GM13976 (cell line): ENCODE data around the gene SRPK1.

Experiments
- DNase-seq: peaks from one replicate; pipeline ENCODE4 v3.0.0; 2012; ENCODE audit warnings: low spot score
- CTCF ChIP-seq: IDR thresholded peaks from 2 replicates; pipeline ENCODE4 v1.5.1; 2012; ENCODE audit warnings: borderline replicate concordance, mild to moderate bottlenecking; ENCODE audit not compliant: insufficient read depth; ENCODE audit errors: extremely low read depth, missing control alignments, control extremely low read depth
- in situ Hi-C: fragments of 300-500 bp; cut with MboI; formaldehyde crosslinking; loops from one replicate; pipeline ENCODE4 v1.12.0; 2022; ENCODE audit warnings: low sequenced_read_pairs, mixed read lengths, inconsistent platforms; ENCODE audit not compliant: unreplicated experiment

SRPK1 gene

GRCh38 chr6:35907750-35908149 lies 13.1 kb downstream of the SRPK1 start:
- TF ChIP-seq CTCF, result no peak
- DNase-seq, result no peak

GRCh38 chr6:35906499-35906846 lies 14.4 kb downstream of the SRPK1 start:
- DNase-seq, result no peak
- TF ChIP-seq CTCF, result no peak
- in situ Hi-C loops, result no loop called here

More at GRCh38 chr6:35907750-35908149, 13.1 kb downstream of the SRPK1 start:
- in situ Hi-C loops, result no loop called here

- no peak for TF ChIP-seq CTCF
- in situ Hi-C loops, result no loop called here
- no peak for DNase-seq
Measured at GRCh38 chr6:35905841-35906498, 14.9 kb downstream of the SRPK1 start.

GRCh38 chr6:35905141-35905785 lies 15.6 kb downstream of the SRPK1 start:
- no peak for TF ChIP-seq CTCF
- DNase-seq, result no peak
- in situ Hi-C loops, result no loop called here

GRCh38 chr6:35903679-35904078 lies 17.2 kb downstream of the SRPK1 start:
- TF ChIP-seq CTCF, result no peak
- in situ Hi-C loops, result no loop called here
- DNase-seq, result no peak

GRCh38 chr6:35900448-35900847 lies 20.4 kb downstream of the SRPK1 start:
- no peak for TF ChIP-seq CTCF
- in situ Hi-C loops, result no loop called here

More at GRCh38 chr6:35900448-35900847, 20.4 kb downstream of the SRPK1 start:
- DNase-seq, result no peak
